HepG2 (cell line): Measurements from ENCODE around the gene ZNF48. TPM values are rescaled to one million over a fixed set of nuclear protein-coding genes. Genes with fewer than 3 reads are reported as not detected.

Source experiments
- DBP ChIP-seq: sonication (generic); formaldehyde crosslinking; IDR thresholded peaks from 2 replicates; pipeline ENCODE4 v1.4.0; 2020; ENCODE audit warnings: missing genetic modification reagents; ENCODE audit errors: not compliant biosample characterization
- E2F5 ChIP-seq: sonication (generic); formaldehyde crosslinking; conservative IDR thresholded peaks from 2 replicates; pipeline ENCODE4 v1.4.0; 2020; ENCODE audit warnings: missing genetic modification reagents
- FOXC1 ChIP-seq: sonication (generic); formaldehyde crosslinking; IDR thresholded peaks from 2 replicates; pipeline ENCODE4 v1.8.0; 2022; ENCODE audit warnings: mild to moderate bottlenecking, missing genetic modification reagents, borderline replicate concordance
- GABPB1 ChIP-seq: IDR thresholded peaks from 2 replicates; pipeline ENCODE4 v1.6.1; 2016; ENCODE audit warnings: mild to moderate bottlenecking, missing genetic modification reagents, moderate library complexity, missing compliant biosample characterization
- KAT7 ChIP-seq: IDR thresholded peaks from 2 replicates; pipeline ENCODE4 v1.6.1; 2018; ENCODE audit warnings: borderline replicate concordance, missing compliant biosample characterization
- RCOR2 ChIP-seq: IDR thresholded peaks from 2 replicates; pipeline ENCODE4 v1.6.1; 2016; ENCODE audit warnings: missing biosample characterization, missing genetic modification reagents
- REST ChIP-seq, 2 experiments: IDR thresholded peaks; 2 replicates each; pipeline ENCODE4 v1.6.1; 2011 to 2012; ENCODE audit warnings: low read length in 2 of 2, borderline replicate concordance in 1 of 2, low read depth in 1 of 2, mild to moderate bottlenecking in 1 of 2, moderate library complexity in 1 of 2
- SNAI1 ChIP-seq: sonication (generic); formaldehyde crosslinking; IDR thresholded peaks from 2 replicates; pipeline ENCODE4 v1.5.0; 2020; ENCODE audit warnings: mild to moderate bottlenecking, missing genetic modification reagents, borderline replicate concordance
- ZEB1 ChIP-seq: IDR thresholded peaks from 2 replicates; pipeline ENCODE4 v1.6.1; 2012; ENCODE audit warnings: mild to moderate bottlenecking, low read depth, inconsistent platforms; ENCODE audit not compliant: insufficient replicate concordance
- ZNF20 ChIP-seq: sonication (generic); formaldehyde crosslinking; IDR thresholded peaks from 2 replicates; pipeline ENCODE4 v1.4.0; 2020; ENCODE audit warnings: mild to moderate bottlenecking, moderate library complexity, missing genetic modification reagents
- ZNF251 ChIP-seq: sonication (generic); formaldehyde crosslinking; IDR thresholded peaks from 2 replicates; pipeline ENCODE4 v1.9.0; 2021; ENCODE audit warnings: mild to moderate bottlenecking, missing genetic modification reagents
- ZNF598 ChIP-seq: sonication (generic); formaldehyde crosslinking; IDR thresholded peaks from 2 replicates; pipeline ENCODE4 v1.5.1; 2020; ENCODE audit warnings: mild to moderate bottlenecking, missing genetic modification reagents, borderline replicate concordance
- ZNF607 ChIP-seq: sonication (generic); formaldehyde crosslinking; IDR thresholded peaks from 2 replicates; pipeline ENCODE4 v1.5.1; 2020; ENCODE audit warnings: missing genetic modification reagents, mild to moderate bottlenecking, borderline replicate concordance
- ZNF780A ChIP-seq: sonication (generic); formaldehyde crosslinking; IDR thresholded peaks from 2 replicates; pipeline ENCODE4 v1.8.0; 2022; ENCODE audit warnings: mild to moderate bottlenecking, missing genetic modification reagents, moderate library complexity
- polyA plus RNA-seq, 8 experiments: library from polyadenylated mRNA; depleted of rRNA in 3 of 8; stranded (reverse) in 7 of 8; unstranded in 1 of 8; fragments of >200 nt; fragmentation: Illumina TruSeq in 4 of 8; extraction: Trizol in 4 of 8; gene quantifications; 2 replicates each; pipeline versions ENCODE4 v1.2.1 to v1.2.3, GENCODE V29; 2011 to 2016; ENCODE audit warnings: low read depth in 4 of 8, missing spikeins in 1 of 8, mixed read lengths in 1 of 8; ENCODE audit not compliant: insufficient read depth in 1 of 8
- total RNA-seq, 5 experiments: library from RNA; depleted of rRNA; stranded (reverse); fragments of >200 nt; fragmentation: Illumina TruSeq; extraction: Trizol; gene quantifications; 2 replicates each; pipeline ENCODE4 v1.2.3, GENCODE V29; 2016; ENCODE audit warnings: low read depth in 1 of 5
- TF ChIP-seq, protein P1 (sequence below): sonication (generic); formaldehyde crosslinking; IDR thresholded peaks from 2 replicates; pipeline ENCODE4 v1.4.0; 2020; ENCODE audit warnings: low read depth, mild to moderate bottlenecking, missing genetic modification reagents
- TF ChIP-seq, protein P2 (sequence below): sonication (generic); formaldehyde crosslinking; IDR thresholded peaks from 2 replicates; pipeline ENCODE4 v1.8.1; 2023; ENCODE audit warnings: mild to moderate bottlenecking, missing genetic modification reagents
- TF ChIP-seq, protein P3 (sequence below): IDR thresholded peaks from 2 replicates; pipeline ENCODE4 v1.6.1; 2016

ZNF48 gene
- total and polyA plus RNA-seq, 2 of the 13 experiments (the other 11 are each of a cell fraction or from before 2014, with no cell fraction given): 9.9 to 12.3 TPM

DNA sequence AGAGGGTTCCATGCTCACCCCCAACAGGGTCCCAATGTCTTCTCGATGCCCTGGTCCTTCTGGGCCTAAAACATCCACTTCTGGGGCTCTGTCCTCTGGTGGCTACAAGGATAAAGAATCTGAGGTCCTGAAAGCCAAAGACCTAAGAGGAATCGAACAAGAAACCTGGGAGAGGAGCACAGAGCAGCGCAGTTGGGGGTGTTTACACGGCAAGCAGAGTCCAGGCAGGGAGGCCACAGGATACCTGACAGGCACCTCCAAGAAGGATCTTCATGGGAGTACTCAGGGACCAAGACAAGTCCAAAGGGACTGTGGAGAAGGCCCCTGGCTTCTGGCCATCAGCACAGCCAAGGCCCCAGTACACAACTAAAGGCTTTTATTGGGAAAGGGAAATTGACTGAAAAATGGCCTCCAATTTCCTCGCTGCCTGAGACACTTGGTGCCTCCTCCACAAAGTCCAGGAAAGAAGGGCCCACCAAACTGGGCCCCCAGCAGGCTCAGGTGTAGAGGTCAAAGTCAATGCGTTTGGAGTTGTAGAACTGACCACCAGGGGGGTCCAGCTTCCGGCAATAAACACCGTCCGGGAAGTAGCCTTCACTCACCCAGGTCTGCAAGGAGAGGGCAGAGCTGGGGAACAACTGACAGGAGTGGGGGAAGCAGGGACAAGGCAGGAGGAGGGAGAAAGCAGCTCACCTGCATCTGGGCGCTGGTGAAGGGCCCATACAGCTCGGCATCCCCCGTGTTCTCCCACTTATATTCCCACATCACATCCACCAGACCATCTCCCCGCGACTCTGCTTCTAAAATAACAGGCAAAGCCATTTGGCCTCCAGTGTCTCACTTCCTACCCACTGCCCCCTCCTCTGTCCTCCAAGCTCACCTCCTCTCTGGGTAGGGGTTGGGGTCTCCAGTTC, 42.5 kb upstream of the ZNF48 start (continued):
- TF ChIP-seq ZNF780A (CRISPR knock-in tag) (no peak), RCOR2 (CRISPR knock-in tag) (no peak), KAT7 (CRISPR knock-in tag) (no peak), E2F5 (no peak), ZNF607 (CRISPR knock-in tag) (no peak), REST (IDR thresholded peaks at IDR 0.05; ENCODE audit: borderline replicate concordance in 1 of 2, low read depth in 1 of 2, low read length in 2 of 2) (no peak), SNAI1 (CRISPR knock-in tag) (no peak), DBP (CRISPR knock-in tag) (no peak), ZNF20 (CRISPR knock-in tag) (no peak), ZNF251 (CRISPR knock-in tag) (no peak; the same call in 1 of the 2 replicates), FOXC1 (CRISPR knock-in tag) (no peak), ZNF598 (CRISPR knock-in tag) (no peak), ZEB1 (no peak), GABPB1 (CRISPR knock-in tag) (peak; percentile 52; the same call in 1 of the 2 replicates)
- TF ChIP-seq, protein P1, sequence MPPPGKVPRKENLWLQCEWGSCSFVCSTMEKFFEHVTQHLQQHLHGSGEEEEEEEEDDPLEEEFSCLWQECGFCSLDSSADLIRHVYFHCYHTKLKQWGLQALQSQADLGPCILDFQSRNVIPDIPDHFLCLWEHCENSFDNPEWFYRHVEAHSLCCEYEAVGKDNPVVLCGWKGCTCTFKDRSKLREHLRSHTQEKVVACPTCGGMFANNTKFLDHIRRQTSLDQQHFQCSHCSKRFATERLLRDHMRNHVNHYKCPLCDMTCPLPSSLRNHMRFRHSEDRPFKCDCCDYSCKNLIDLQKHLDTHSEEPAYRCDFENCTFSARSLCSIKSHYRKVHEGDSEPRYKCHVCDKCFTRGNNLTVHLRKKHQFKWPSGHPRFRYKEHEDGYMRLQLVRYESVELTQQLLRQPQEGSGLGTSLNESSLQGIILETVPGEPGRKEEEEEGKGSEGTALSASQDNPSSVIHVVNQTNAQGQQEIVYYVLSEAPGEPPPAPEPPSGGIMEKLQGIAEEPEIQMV (CRISPR knock-in tag): no peak
- TF ChIP-seq, protein P2, sequence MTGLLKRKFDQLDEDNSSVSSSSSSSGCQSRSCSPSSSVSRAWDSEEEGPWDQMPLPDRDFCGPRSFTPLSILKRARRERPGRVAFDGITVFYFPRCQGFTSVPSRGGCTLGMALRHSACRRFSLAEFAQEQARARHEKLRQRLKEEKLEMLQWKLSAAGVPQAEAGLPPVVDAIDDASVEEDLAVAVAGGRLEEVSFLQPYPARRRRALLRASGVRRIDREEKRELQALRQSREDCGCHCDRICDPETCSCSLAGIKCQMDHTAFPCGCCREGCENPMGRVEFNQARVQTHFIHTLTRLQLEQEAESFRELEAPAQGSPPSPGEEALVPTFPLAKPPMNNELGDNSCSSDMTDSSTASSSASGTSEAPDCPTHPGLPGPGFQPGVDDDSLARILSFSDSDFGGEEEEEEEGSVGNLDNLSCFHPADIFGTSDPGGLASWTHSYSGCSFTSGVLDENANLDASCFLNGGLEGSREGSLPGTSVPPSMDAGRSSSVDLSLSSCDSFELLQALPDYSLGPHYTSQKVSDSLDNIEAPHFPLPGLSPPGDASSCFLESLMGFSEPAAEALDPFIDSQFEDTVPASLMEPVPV: no peak
- TF ChIP-seq, protein P3, sequence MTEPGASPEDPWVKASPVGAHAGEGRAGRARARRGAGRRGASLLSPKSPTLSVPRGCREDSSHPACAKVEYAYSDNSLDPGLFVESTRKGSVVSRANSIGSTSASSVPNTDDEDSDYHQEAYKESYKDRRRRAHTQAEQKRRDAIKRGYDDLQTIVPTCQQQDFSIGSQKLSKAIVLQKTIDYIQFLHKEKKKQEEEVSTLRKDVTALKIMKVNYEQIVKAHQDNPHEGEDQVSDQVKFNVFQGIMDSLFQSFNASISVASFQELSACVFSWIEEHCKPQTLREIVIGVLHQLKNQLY (CRISPR knock-in tag): no peak
